Stimulated activated CD8-positive, alpha-beta memory T cell treated with anti-CD3 and anti-CD28 coated beads, Interleukin-4, amount 100 ng/mL, for 1 hour (primary cell): ENCODE results near the gene DAB1.
"Not testable (repeated sequence)": the region's sequence is repeated elsewhere in the genome, so short reads cannot be mapped to it uniquely, and the experiment has no call there.

Experiments used
- DNase-seq, 2 donors: peaks; one replicate each; pipeline ENCODE4 v3.0.0-alpha.2; 2020; ENCODE audit warnings: low read depth in 2 of 2, low spot score in 1 of 2

Gene DAB1

DNA sequence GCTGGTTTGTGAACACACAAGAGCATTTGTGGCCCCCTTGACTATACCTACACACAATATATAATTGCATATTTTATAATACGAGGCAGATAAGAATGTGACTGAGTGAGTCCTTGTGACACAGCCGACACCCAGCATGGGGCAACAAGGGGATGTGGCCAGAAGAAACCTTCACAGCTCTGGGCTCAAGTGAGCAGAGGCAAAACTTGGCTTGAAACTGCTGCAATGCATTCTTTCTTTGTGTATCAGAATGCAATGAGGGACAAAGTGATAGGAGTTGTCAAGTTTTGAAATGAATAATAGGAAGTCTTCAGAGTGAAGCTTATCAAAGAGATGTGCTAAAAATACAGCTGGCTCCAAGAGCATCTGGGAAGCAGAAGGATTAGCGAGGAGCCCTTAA, 334.0 kb downstream of the DAB1 start:
- DNase-seq, result no peak

DNA sequence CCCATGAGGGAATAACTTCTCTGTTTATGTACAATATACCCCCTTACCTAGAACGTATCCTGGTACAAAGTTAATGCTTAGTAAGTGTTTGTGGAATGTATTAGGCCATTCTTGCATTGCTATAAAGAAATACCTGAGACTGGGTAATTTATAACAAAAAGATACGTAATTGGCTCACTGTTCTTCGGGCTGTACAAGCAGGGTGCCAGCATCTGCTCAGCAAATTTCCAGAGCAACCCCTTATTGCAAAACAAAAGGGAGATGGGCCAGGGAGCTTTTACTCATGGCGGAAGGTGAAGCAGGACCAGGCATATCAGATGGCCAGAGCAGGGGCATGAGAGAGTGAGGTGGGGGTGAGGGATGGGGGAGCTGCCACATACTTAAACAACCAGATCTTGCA, 334.6 kb downstream of the DAB1 start:
- DNase-seq, result no peak

DNA sequence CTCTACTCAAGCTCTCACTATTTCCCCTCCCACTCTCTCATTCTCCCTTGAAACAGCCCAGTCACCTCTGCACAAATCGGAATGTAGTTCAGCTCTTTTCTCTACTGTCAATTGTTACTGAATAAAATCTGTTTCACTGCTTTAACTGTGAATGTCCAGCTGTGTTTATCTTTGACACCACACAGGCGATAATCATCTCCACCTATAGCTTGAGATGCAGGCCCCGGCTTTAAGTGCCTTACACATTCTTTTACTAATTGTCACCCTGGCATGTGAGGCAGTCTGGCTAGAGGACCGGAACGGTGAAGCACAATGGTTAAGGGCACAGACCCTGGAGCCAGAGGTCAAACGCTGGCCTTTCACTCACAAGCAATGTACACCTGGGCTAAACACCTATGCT, 335.2 kb downstream of the DAB1 start:
- DNase-seq, result no peak

GRCh38 chr1:57087660-57088059, 336.2 kb downstream of the DAB1 start:
- not testable (repeated sequence) for DNase-seq

GRCh38 chr1:57086154-57086553, 337.7 kb downstream of the DAB1 start:
- DNase-seq, result no peak

DNA sequence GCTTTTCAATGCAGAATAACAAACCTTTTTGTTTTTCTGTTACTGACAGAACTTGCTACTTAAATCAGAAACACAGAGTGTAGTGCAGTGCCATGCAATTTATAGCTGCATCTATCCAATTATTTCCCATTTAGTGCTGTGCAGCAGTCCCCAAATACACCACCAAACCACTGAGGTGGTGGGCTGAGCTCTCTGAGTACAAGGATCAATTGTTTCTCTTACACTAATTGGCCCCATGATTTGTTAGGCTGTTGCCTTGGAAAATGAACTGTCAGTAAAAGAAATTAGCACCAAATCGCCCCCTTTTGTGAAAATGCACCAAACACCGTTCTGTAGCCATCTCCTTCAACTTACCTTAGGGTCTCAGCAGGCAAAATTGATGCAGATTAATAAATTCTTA, 339.2 kb downstream of the DAB1 start:
- no peak for DNase-seq

DNA sequence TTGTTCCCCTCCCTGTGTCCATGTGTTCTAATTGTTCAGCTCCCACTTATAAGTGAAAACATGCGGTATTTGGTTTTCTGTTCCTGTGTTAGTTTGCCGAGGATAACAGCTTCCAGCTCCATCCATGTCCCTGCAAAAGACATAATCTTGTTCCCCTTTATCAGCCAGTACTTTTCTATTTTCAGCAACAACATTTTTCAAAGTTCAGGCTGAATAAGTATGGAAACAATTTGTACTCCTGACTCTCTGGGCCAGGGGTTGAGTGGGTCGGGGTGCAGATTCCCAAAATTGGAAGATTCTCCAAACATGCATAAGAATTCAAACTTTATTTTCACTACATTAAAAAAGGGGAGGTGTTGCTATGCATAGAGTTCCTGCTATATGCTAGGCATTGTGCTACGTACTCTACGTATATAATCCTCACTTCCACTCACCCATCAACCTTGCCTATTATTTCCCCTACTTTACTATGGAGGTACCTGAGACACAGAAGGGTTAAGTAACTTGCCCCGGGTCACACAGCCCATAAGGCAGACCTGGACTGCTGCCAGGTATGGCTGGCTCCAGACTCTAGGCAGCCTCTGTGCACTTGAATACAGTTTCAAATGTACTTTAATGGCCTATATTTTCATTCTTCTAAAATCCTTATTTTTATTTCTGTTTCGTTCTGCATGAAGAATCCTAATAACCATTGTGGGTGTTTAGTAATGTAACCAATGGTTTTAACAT, 341.0 kb downstream of the DAB1 start:
- no peak for DNase-seq

DNA sequence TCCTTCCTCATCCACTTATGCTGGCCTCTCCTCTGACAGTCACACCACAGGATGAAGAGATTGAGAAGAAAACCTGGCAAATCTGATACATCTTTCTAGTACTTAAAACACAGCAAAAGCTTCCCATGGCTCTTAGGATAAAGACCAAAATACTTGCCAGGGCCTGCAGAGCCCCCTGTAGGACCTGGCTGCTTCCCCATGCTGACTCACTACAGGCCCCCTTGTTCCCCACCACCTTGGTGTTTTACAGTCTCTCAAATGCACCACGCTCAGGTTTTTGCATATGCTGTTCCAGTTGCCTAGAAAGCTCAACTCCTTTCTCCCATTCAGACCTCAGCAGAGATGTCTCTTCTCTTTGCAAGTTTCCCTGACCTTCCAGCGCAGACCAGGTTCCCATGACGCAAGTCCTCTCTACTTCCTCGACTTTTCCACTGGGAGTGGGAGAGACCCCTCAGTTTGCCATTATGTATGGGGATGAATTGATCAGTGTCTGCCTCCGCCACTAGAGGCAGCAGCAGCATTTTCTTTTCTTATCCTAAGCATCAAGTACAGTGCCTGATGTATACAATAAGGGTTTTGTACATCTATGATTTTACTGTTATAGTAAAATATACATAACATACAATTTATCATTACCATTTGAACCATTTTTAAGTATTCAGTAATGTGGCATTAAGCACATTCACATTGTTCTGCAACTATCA, 344.3 kb downstream of the DAB1 start:
- DNase-seq, result no peak

GRCh38 chr1:57072401-57073110, 351.3 kb downstream of the DAB1 start:
- DNase-seq, result no peak

DNA sequence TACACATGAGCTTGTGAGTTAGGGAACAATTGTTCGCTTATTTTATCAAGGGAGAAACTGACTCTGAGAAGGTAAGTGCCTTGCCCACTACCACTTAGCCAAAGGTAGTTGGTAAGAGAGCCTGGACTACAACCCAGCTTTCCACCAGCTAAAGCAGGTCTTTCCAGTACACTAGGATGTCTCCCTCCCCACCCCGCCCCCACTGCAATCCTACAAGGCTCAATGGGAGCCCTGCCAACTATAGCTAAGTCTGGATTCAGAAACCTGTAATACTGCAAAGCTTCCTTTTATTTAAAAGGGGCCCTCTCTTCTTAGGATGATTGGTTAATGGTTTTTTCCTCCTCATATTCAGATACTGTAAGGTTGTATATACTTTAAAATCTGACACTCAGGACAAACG, 356.0 kb downstream of the DAB1 start:
- no peak for DNase-seq

DNA sequence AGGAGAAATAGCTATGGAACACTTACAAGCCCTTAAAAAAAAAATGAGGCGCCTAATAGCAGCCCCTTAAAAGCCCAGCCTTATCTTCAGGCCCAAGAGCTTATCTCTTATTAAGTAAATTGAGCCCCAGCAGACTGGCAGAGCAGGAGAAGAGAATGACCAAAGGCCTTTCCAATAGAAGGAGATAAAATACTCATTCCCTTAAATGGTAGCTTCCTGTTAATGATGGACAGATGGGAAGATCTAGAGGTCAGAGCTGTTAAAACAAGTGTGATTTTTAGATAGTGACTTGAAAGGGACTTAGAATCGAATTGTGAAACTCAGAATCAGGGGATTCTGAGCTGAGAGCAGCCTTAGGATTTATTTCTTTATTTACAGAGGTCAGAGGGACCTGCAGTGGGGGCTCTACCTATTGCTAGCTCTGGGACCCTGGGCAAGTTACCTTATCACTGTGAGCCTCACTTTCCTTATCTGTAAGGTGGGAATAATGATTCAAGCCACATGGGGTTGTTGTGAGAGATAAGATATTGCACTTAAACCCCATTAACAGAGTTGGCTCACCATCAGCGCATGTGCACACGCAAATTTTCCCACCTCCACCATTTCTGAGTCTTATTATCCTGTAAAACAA, 356.8 kb downstream of the DAB1 start:
- DNase-seq, result no peak

DNA sequence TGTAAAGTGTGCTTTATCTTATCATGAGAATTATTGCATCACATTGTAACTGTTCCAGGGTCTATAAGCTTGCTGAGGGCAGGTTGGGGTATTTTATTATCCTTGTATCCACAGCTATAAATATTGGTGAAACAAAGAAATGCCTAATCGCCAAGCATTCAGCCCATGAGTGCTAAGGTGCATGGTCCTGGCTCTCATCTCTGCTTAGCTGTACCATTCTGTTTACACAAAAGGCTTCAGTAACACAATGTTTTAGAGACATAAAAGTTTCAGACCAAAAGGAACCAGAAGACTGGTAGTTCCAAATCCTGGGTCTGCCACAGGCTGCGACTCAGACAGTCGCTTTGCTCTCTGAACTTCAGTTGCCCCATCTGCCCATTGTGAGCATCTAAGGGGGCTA, 358.4 kb downstream of the DAB1 start:
- no peak for DNase-seq

- no peak for DNase-seq
Measured at GRCh38 chr1:57064379-57065140, 359.3 kb downstream of the DAB1 start.

DNA sequence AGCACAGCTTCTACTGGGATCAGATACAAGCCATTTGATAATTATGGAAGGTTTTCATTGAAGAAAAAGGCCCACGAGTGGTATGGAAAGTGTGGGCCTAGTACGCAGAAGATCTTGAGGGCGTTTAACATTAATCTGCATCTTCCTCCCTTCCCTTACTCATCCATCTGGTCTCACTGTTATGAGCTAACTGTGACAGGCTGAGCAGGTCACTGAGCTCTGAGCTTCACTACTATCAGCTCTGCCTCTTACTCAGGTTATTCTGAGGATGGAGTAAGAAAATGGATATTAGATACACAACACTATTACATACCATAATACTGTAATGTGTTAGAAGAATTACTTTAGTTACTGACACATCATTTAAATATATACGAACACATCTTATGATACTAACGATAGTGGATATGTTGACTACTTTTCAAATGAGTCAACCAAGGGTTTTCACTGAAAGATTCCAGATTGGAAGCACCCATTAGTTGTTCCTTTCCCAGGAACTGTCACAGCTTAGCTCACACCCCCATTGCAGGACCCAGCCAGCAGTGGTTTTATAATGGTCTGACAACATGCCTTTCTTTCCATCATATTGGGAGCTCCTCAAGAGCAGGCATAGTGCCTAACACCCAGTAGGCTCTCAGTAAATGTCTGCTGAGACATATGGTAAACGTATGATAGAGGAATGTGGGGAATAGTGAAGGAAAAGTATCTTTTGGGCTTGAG, 360.3 kb downstream of the DAB1 start:
- no peak for DNase-seq

GRCh38 chr1:57061369-57061768, 362.5 kb downstream of the DAB1 start:
- no peak for DNase-seq

GRCh38 chr1:57060451-57060850, 363.4 kb downstream of the DAB1 start:
- DNase-seq, result no peak

DNA sequence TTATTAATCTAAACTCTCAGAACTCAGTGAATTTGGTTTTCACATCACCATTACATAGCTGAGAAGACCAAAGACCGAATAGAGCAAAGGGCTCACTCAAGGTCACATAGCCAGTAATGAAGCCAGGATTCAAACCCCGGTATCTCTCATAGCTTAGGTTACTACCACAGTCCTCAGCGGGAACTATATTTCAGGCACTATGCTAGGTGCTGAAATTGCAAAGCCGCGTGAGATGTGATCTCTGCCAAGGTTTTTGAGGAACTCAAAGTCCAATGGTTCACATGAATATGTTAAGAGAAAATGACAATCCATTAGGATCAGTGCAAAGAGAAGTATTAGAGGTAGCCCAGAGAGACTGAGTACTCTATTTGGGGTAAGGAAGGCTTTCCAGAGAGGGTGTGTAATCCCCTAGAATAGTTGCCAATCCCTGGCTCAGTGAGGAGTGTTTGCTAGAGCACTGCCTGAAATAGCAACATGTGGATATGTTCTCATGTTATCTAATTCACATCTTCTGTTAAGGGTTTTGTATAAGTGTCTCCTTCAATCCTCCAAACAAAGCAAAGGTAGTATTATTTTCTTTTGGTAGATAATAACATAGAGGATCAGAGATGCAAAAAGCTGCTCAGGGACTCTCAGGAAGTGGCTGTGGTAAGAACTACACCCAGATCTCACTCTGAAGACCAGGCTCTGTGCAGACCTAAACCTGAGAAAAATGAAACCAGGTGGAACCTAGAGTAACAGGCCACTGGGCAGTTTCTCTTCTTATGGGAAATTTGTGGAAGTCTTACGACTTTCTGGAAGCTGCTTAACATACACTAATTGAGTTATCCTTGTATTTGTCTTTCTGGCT, 365.0 kb downstream of the DAB1 start:
- DNase-seq, result no peak

DNA sequence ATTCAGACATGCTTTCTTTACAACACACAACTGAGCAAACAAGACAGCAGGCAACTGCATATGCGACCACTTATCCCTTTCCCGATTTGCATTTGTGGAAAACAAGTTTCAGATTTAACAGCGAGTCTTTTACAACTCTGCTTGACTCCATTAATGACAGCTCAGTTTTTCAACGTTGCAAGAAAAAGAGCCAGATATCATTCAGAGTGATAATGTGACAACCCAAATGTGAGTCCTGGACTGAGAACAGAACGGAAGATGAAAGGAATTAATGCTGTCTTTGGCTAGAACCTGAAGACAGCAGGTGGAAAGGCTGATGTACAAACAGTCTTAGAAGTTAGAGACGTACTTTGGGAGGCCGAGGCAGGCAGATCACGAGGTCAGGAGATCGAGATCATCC, 375.0 kb downstream of the DAB1 start:
- no peak for DNase-seq

GRCh38 chr1:57046462-57046861, 377.4 kb downstream of the DAB1 start:
- no peak for DNase-seq

GRCh38 chr1:57041901-57042300, 382.0 kb downstream of the DAB1 start:
- no peak for DNase-seq
